Non-pigmented ciliary epithelial cell (primary cell): ENCODE measurements around the gene GCDH.
"Not testable (repeated sequence)": the region's sequence is repeated elsewhere in the genome, so short reads cannot be mapped to it uniquely, and the experiment has no call there.

Experiments
- DNase-seq: peaks from one replicate; pipeline ENCODE4 v3.0.0-alpha.2; 2010; ENCODE audit warnings: low read depth

The GCDH gene

DNA sequence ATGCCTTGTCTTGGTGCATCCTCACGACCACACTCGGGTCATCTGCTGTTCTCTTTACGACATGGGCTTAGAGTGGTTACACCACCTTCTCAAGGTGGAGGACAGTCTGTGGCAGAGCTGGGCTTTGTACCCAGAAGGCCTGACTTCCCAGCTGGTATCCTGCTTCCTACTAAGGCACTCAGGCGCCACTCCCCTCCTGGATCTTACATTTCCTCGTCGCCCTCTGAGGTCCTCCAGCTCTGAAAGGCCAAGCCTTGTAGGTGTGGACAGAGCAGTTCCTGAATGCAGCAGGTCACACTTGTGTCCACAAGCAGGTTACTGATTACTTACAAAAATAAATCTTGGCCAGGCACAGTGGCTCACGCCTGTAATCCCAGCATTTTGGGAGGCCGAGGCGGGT, 16.2 kb downstream of the GCDH start:
- DNase-seq = no peak

DNA sequence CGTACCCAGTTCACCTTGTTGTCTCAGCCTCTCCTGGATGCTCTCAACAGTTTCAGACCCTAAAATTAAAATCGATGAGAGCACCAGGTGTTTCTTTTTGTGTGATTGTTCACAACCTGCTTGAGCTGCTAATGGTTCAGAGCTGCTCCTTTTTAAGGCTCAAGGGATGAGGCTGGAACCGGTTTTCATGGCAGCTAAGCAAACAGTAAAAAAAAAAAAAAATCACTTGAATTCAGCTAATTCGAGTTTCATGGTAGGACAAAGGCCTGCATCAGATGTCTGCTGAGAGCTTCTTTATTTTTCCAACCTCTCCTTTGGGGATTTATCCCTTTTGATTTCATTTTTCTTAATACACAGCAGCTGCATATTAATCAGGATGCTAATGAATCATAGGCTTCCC, 21.6 kb downstream of the GCDH start:
- no peak for DNase-seq

DNA sequence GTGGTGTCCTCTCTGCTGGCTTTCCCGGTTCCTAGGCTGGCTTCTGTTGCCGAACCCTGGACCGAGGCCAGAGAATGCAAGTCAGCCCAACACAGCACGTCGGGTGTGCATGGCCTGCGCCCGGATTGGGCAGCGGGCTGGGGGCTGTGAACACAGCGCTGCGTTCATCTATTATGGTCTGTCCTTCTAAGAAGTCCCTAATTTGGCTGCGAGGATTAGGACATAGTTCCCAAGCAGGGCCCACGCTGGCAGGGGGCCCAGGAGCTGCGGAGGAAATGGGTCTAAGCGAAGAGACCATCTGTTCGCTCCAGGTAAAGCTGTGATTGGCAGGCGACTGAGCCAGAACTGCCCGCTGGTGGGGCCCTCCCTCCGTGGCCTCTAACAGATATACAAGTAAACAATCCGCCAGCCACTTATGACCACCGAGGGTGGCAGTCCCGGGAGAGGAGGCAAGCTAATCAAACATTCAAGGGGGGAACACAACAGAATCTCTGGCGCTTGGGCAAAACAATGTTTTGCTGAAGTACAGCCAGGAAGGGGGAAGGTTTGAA, 22.1 kb downstream of the GCDH start:
- no peak for DNase-seq

DNA sequence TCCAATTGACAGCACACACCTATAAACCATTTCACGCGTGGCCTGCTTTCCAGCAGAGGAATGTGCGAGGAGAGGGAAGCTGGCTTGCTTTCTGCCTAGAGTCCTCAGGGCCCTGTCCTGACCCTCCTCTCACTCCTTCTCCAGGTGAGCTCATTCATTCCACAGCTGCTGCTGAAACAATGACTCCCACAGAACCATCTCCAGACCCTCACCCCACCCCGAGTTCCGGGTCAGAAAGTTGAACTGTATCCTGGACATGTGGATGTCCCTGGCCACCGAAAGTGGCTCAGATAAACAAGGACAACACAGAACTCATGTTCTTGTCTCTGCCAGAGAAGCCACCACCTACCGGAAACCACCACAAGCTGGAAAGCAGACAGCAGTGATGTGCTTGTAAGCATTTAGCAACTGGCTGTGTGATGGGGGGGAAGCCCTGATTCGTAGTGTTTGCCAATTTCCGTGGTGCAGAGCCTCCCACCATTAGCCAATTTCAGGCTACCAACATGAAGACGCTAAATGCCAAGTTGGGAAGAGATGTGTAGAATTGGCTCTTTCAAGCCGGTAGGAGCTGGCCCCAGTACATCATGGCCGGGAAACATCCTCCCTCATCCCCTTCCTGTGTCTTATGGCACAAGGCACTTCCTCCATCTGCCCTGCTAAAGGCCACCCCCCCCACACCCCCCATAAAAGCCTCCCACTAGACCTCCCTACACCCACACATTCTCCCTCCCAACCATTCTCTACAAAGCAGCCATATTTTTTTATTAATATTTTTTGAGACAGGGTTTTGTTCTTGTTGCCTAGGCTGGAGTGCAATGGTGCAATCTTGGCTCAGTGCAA, 23.1 kb downstream of the GCDH start:
- no peak for DNase-seq

DNA sequence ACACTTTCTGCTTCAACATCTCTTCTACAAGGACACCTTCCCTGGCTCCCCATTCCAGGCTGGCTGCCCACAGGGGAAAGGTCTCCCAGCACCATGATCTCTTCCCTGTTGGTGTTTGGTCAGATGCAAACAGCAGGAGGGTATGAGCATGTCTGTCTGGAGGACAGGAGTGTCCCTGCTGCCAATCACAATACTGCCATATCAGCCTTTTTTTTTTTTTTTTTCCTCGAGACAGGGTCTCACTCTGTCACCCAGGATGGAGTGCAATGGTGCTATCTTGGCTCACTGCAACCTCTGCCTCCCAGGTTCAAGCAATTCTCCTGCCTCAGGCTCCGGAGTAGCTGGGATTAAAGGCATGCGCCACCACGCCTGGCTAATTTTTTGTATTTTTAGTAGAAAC, 24.9 kb downstream of the GCDH start:
- DNase-seq = not testable (repeated sequence)

DNA sequence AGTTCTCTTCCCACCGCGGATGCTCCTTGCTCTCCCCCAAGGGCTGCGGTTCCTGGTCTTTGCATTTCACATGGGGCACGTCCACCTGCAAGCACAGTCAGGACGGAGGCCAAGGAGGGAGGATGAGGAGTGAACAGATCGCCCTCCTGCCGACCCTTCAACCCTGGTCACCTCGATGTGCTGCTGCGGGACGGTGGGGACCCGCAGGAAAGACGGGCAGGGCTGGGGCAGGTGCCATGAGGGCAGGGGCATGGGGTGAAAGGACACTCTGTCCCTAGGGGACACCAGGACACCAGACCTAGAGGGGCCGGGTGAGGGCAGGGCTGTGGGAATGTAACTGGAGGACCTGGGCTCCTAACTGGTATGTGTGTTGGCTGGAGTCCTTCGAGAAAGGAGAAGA, 27.3 kb downstream of the GCDH start:
- no peak for DNase-seq

DNA sequence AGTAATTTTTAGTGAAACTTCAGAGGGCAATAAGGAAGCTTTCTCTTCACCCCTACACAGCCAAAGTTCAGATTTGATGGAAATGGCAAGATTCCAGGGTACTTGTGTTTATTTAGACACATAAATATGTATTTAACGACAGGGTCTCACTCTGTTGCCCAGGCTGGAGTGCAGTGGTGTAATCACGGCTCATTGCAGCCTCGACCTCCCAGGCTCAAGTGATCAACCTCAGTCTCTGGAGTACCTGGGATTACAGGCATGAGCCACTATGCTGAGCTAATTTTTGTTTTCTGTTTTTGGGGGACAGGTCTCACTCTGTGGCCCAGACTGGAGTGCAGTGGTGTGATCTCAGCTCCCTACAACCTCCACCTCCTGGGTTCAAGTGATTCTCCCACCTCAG, 30.1 kb downstream of the GCDH start:
- DNase-seq = no peak

DNA sequence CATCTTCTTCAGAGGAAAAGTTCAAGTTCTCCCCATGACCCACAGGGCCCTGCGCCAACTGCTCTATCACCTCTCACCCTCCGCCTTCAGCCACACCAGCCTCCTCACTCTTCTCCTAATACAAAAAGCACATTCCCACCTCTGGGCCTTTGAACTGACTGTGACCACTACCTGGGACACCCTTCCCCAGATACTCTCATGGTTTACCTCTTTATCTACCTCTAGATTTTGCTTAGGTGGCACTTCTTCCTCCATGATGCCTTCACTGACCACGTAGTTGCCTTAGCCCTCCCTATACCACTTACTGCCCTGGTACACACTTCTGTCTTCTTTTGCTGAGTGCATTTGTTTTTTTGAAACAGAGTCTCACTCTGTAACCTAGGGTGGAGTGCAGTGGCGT, 32.0 kb downstream of the GCDH start:
- DNase-seq = no peak

DNA sequence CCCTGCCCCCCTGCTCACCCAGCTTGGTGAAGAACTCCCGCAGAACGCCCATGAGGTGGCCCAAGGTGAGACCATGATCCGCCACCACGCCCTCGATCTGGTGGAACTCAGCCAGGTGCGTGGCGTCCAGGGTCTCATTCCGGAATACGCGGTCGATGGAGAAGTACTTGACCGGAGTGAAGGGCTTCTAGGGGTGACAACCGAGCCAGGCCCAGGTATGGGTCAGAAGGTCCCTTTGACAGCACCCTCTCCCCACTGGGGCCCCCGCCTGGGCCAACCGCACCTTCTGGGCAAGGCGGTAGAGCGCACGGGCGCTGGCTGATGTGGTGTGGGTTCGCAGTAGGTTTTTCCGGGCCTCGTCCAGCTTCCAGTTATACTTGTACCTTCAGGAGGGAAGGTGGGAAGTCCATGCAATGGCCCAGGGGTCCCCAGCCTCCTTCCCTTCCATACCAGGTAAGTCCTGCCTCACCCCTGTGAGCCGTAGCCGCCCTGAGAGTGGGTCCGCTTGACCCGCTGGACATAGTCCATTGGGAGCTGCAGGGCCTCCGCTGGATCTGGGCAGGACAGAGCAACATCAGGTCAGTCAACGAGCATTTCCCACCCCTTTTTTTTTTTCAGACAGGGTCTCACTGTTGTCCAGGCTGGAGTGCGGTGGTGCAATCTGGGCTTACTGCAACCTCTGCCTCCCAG, 33.8 kb downstream of the GCDH start:
- DNase-seq = no peak

DNA sequence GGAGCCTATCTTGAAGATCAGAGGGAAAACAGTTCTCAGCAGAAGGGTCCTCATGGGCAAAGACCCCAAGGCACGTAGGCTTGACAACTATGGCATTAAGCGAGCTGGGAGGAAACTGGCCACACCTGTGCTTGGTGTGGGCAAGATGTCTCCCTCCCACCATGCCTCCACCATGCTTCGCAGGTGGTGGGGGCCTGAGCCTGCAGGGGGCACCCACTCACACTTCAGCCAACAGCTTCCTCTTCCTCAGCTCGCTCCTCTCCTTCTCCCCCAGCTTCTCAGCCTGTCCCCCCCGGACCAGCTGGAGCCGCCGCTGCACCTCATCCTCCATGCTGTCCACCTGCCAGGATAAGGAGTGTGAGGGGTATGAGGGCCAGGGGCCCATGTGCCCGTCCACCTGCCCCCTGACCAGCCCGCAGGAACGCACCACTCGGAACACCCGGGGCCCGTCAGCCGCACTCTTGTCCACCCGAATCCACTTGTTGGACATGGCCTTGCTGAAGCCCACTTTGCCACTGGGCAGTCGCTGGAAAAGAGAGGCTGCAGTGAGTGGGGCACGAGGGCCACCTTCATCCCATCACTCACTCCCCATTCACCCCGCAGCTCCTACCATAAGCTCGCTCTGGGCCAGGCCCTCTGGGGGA, 39.2 kb downstream of the GCDH start:
- DNase-seq = no peak

DNA sequence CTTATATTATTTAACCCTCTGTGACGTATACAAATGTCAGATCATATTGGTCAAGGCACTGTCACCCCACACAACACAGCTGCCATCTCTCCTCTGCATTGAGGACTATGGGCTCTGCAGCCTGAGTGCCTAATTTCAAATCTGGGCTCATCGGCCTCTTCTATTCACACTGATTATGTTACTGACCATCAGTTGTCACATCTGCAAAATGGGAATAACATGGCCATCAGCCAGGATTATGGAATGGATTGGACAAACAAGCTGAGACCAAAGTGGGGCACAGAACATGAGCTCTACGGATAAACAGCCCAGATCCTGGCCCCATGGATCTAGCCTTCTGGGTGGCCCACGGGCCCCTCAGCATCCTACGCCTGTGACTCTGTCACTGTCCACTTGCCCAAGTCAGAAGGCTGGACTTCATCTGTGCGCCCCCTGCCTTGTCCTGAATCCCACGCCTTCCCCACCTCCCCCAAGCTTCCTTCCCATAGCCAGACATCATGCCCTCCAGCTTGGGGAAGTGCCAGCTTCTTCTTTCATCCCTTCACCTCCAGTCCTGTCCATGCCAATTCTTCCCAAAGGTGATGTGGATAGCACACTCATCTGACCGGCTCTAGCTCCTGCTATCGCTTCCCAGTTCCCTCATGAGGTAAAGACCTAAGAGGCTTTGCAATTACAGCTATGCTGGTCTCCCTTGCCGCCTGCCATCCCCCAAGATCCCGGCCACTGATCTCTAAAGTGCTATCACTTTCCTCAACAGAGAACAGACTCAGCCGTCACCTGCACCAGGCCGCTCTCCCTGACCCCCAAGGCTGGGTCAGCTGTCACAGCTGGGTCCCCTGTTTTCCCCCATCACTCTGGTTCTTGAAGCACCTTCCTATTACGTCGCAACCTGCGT, 41.7 kb downstream of the GCDH start:
- DNase-seq = no peak

DNA sequence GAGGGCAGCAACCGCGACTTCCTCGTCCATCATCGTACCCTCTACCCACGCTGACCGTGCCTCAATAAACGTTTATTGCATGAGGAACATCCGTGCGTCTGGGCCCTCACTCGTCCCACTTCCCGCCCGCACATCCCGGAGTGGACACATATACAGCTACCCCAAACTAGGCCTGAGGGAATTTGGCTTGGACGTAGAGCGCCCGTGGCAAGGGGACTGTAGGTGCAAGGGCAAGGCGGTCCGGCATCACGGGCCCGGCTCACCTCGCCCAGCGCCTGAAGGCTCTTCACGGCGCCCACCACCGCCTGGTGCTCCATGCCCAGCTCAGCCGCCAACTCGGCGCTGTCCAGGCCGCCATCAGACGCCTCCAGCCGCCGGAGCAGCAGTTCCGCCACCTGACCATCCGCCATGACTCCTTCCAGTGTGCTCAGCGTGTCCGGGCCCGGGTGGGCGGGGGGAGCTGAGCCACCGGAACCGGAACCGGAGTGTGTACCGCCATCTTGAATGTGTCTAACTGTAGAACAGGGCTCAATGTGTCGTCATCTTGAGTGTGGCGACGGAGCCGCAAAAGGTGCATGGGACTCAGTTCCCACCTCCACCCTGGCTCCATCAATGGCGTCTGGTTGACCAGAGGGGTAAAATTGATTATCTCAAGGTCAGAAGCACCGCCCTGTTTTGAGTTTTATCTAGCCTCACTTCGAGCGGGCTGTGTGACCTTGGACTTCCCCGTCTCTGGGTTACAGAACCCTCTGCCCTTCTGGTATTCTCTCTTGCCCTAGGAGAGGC, 42.5 kb downstream of the GCDH start, which contains the start of gene FARSA:
FARSA (minus strand) TSS at position 425 of the 786 bp plus-strand sequence; CDS start at position 410, 15 bp downstream.
- DNase-seq = peak; percentile 66

DNA sequence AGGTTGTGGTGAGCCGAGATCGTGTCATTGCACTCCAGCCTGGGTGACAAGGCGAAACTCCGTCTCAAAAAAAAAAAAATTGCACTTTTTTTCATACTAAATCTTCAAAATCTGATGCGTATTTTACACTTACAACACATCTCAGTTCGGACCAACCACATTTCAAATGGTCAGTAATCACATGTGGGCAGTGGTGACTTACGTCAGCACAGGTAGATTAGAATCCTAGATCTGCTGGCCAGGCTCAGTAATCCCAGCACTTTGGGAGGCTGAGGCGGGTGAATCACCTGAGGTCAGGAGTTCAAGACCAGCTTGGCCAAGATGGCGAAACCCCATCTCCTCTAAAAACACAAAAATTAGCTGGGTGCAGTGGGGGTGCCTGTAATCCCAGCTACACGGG, 44.1 kb downstream of the GCDH start:
- no peak for DNase-seq

DNA sequence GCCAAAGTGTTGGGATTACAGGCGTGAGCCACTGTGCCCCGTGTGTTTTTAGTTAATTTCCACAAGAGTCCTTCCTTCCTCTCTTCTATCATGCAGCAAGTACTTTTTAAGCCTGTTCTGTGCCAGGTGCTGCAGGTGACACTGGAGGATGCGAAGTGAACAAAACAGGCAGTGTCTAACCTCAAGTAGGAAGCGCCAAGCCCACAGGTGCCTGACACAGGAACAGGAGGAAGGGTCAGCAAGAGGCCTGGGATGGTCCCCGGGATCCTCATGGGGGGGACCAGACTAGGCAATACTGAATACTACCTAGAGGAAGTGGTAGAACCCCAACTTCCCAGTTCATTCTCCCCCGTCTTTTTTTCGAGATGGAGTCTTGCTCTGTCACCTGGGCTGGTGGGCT, 45.6 kb downstream of the GCDH start:
- no peak for DNase-seq

DNA sequence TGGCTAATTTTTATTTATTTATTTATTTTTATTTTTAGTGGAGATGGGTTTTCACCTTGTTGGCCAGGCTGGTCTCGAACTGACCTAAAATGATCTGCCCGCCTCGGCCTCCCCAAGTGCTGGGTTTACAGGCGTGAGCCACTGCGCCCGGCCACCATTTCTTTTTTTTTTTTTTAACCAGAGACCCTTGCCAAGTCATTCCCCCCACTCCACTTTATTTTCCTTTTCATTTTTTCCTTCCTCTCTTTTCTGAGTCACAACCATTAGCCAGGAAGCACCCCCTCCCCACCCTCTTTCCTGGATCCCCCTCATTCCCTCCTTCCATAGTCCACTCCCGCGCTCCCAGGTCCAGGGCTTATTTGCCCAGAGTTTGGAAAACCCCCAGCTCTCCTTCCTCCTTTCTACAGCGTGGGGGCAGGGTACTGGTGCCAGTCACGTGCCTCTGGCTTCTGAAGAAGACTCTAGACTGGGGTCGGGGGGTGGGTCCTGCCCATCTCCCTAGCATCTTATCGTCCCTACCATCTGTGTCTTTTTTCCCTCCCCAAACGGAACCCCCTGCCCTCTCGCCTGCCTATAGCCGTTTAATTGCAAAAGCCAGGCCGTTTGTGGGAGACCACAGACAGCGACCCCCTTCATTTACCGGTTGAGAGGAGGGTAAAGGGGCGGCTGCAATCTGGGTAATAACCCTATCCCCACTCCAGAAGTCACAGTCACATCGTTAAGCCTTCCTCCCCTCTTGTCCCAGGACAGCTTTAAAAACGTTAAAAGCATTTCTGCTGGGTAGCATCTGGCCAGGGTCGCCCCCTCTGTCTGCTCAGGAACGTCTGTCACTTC, 46.4 kb downstream of the GCDH start:
- no peak for DNase-seq

DNA sequence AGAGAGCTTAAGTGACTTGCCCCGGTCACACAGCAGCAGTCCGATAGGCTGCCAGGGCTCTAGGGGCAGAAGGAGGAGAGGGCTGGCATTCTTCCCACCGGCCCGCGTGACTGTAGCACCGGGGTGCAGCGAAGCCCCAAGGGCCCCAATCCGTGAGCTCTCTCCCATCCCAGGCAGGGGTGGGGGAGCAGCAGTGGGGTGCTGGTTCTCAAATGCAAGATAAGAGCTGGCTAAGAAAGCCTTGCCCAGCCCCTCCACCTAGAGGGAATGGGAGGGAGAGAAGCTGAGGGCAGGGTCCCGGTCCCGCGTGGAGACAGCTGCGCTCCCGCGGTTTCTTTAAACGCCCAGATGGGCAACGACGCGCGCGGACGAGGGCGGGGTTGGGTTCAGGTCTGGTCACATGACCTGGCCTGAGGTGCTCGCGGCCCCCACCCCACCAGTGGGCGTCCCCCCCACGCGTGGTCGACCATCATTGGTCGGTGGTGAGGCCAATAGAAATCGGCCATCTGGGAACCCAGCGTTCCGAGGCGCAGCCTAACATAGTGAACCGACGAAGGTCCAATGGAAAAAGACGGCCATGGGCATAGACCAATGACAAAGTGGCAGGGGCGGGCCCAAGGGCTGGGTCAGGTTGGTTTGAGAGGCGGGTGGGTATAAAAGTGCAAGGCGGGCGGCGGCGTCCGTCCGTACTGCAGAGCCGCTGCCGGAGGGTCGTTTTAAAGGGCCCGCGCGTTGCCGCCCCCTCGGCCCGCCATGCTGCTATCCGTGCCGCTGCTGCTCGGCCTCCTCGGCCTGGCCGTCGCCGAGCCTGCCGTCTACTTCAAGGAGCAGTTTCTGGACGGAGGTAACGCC, 47.2 kb downstream of the GCDH start, which contains the start of gene CALR:
CALR (plus strand) TSS at position 683 of the 852 bp plus-strand sequence; CDS start at position 754, 71 bp downstream.
- peak; percentile 97 for DNase-seq

DNA sequence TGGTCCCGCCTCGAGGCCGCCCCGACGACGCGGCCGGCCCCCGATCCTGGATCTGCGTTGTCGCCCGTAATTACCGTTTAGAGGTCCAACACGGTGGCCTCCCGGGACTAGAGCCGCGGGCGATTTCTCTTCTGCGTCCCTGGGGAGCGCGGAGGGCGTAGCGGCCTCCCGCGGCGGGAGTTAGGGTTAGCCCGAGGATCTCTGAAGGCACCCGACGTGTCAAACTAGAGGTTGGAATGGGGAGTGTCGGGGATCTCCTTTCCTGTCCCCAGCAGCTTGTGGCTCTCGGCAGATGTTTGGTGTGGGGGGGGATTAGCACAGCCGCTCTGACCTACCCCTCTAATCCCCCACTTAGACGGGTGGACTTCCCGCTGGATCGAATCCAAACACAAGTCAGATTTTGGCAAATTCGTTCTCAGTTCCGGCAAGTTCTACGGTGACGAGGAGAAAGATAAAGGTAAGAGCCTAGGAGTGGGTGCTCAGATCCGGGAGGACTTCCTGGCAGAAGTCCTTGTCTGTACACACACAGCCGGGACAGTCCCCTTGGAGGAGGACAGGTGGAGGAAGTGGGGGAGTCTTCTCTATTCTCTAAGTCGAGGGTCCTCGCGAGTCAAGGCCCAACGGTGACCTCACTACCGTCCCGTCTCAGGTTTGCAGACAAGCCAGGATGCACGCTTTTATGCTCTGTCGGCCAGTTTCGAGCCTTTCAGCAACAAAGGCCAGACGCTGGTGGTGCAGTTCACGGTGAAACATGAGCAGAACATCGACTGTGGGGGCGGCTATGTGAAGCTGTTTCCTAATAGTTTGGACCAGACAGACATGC, 48.0 kb downstream of the GCDH start:
- peak; percentile 26 for DNase-seq

DNA sequence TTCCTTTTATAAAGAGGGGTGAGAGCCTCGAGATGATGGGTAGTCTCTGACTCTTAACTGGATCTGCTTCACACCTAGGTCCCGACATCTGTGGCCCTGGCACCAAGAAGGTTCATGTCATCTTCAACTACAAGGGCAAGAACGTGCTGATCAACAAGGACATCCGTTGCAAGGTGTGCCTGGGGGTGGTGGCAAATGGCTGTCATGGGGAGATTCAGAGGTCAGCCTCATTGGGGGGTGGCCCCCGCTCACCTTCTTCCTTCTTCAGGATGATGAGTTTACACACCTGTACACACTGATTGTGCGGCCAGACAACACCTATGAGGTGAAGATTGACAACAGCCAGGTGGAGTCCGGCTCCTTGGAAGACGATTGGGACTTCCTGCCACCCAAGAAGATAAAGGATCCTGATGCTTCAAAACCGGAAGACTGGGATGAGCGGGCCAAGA, 49.0 kb downstream of the GCDH start:
- no peak for DNase-seq
